Activated CD8-positive, alpha-beta memory T cell treated with anti-CD3 and anti-CD28 coated beads, Interleukin-2, amount 10 ng/mL, durations not matched to agents 7 days and 5 days (primary cell): ENCODE measurements around the gene SDK1. TPM values are rescaled to one million over a fixed set of nuclear protein-coding genes. Genes with fewer than 3 reads are reported as not detected.

Source experiments
- ATAC-seq: fragments of 150-1000 bp; cut with Tn5 transposase; one replicate; pipeline ENCODE4 v1.10.0; 2021; ENCODE audit warnings: moderate library complexity
- CTCF ChIA-PET: fragments of 350-600 bp; sonication (Branson Sonifier 250); formaldehyde crosslinking; loops from one replicate; lab custom pipeline; 2021; ENCODE audit warnings: antibody characterized with exemption; lab: Charles Lee
- DNase-seq: peaks from one replicate; pipeline ENCODE4 v3.0.0-alpha.2; 2020
- H3K27ac Mint-ChIP-seq: one replicate; pipeline ENCODE4 v1.8.0; 2021; ENCODE audit warnings: mild to moderate bottlenecking, mixed read lengths
- H3K27me3 Mint-ChIP-seq: one replicate; pipeline ENCODE4 v1.8.0; 2021; ENCODE audit warnings: mixed read lengths
- H3K36me3 Mint-ChIP-seq: one replicate; pipeline ENCODE4 v1.8.0; 2021; ENCODE audit warnings: mild to moderate bottlenecking, mixed read lengths
- H3K4me1 Mint-ChIP-seq: one replicate; pipeline ENCODE4 v1.8.0; 2021; ENCODE audit warnings: mixed read lengths
- H3K4me3 Mint-ChIP-seq: one replicate; pipeline ENCODE4 v1.8.0; 2021; ENCODE audit warnings: mild to moderate bottlenecking, moderate library complexity, mixed read lengths
- H3K9me3 Mint-ChIP-seq: one replicate; pipeline ENCODE4 v1.8.0; 2022; ENCODE audit warnings: low read depth, mixed read lengths
- total RNA-seq, 2 experiments: library from RNA; stranded (reverse); gene quantifications; one replicate each; pipeline ENCODE4 v1.2.3, GENCODE V29; 2021

Gene SDK1
- total RNA-seq, 2 experiments from 2014 or later, result 0.05 to 0.06 TPM

- no peak for ATAC-seq
- Mint-ChIP-seq H3K27me3 (no peaks in the 10 kb centered on the region), H3K4me1 (no peaks in the 10 kb centered on the region), H3K36me3 (no peaks in the 10 kb centered on the region), H3K9me3 (peaks cover 2% of the 10 kb centered on the region), H3K4me3 (no peak overlapping the region), H3K27ac (no peak overlapping the region)
- DNase-seq, result no peak
- CTCF ChIA-PET, result no interaction called here
Measured at GRCh38 chr7:4238861-4239260, 937.8 kb downstream of the SDK1 start.

GRCh38 chr7:4240042-4240441, 939.0 kb downstream of the SDK1 start:
- H3K27ac Mint-ChIP-seq, result no peak overlapping the region
- H3K36me3 Mint-ChIP-seq, result no peaks in the 10 kb centered on the region
- DNase-seq (no peak), ATAC-seq (no peak)
- H3K4me3 Mint-ChIP-seq, result no peak overlapping the region
- H3K9me3 Mint-ChIP-seq, result peaks cover 5% of the 10 kb centered on the region
- no peaks in the 10 kb centered on the region for H3K27me3 Mint-ChIP-seq
- H3K4me1 Mint-ChIP-seq, result no peaks in the 10 kb centered on the region
- CTCF ChIA-PET, result no interaction called here

- no peaks in the 10 kb centered on the region for H3K36me3 Mint-ChIP-seq
- H3K4me1 Mint-ChIP-seq, result no peaks in the 10 kb centered on the region
- peaks cover 7% of the 10 kb centered on the region for H3K9me3 Mint-ChIP-seq
- no peak overlapping the region for H3K4me3 Mint-ChIP-seq
- no peaks in the 10 kb centered on the region for H3K27me3 Mint-ChIP-seq
- CTCF ChIA-PET, result no interaction called here
- DNase-seq (no peak), ATAC-seq (no peak)
- no peak overlapping the region for H3K27ac Mint-ChIP-seq
Measured at GRCh38 chr7:4240520-4241303, 939.7 kb downstream of the SDK1 start.

- ATAC-seq (no peak), DNase-seq (no peak)
- Mint-ChIP-seq H3K27me3 (no peaks in the 10 kb centered on the region), H3K9me3 (peaks cover 7% of the 10 kb centered on the region), H3K4me3 (no peak overlapping the region), H3K27ac (no peak overlapping the region), H3K36me3 (no peaks in the 10 kb centered on the region), H3K4me1 (no peaks in the 10 kb centered on the region)
- CTCF ChIA-PET, result no interaction called here
Measured at GRCh38 chr7:4241304-4241612, 940.2 kb downstream of the SDK1 start.

- Mint-ChIP-seq H3K27ac (no peak overlapping the region), H3K4me3 (no peak overlapping the region), H3K27me3 (no peaks in the 10 kb centered on the region), H3K9me3 (peaks cover 7% of the 10 kb centered on the region), H3K4me1 (no peaks in the 10 kb centered on the region), H3K36me3 (no peaks in the 10 kb centered on the region)
- CTCF ChIA-PET, result no interaction called here
- ATAC-seq (no peak), DNase-seq (no peak)
Measured at GRCh38 chr7:4241791-4242190, 940.7 kb downstream of the SDK1 start.

- Mint-ChIP-seq H3K4me3 (no peak overlapping the region), H3K9me3 (peaks cover 7% of the 10 kb centered on the region), H3K27me3 (no peaks in the 10 kb centered on the region), H3K4me1 (no peaks in the 10 kb centered on the region), H3K36me3 (no peaks in the 10 kb centered on the region), H3K27ac (no peak overlapping the region)
- ATAC-seq (no peak), DNase-seq (no peak)
- CTCF ChIA-PET, result no interaction called here
Measured at GRCh38 chr7:4242706-4243105, 941.7 kb downstream of the SDK1 start.

GRCh38 chr7:4244041-4244440, 943.0 kb downstream of the SDK1 start:
- H3K4me1 Mint-ChIP-seq, result no peaks in the 10 kb centered on the region
- H3K36me3 Mint-ChIP-seq, result no peaks in the 10 kb centered on the region
- peaks cover 13% of the 10 kb centered on the region for H3K9me3 Mint-ChIP-seq
- no peak overlapping the region for H3K4me3 Mint-ChIP-seq
- CTCF ChIA-PET, result no interaction called here
- DNase-seq (no peak), ATAC-seq (no peak)
- H3K27ac Mint-ChIP-seq, result no peak overlapping the region
- H3K27me3 Mint-ChIP-seq, result no peaks in the 10 kb centered on the region

GRCh38 chr7:4244635-4245034, 943.6 kb downstream of the SDK1 start:
- no peaks in the 10 kb centered on the region for H3K36me3 Mint-ChIP-seq
- H3K9me3 Mint-ChIP-seq, result peaks cover 13% of the 10 kb centered on the region
- no peaks in the 10 kb centered on the region for H3K27me3 Mint-ChIP-seq
- H3K4me1 Mint-ChIP-seq, result no peaks in the 10 kb centered on the region
- DNase-seq, result no peak
- ATAC-seq, result no peak
- H3K4me3 Mint-ChIP-seq, result no peak overlapping the region
- H3K27ac Mint-ChIP-seq, result no peak overlapping the region
- CTCF ChIA-PET, result no interaction called here

- Mint-ChIP-seq H3K27me3 (no peaks in the 10 kb centered on the region), H3K4me1 (no peaks in the 10 kb centered on the region), H3K4me3 (no peak overlapping the region), H3K9me3 (peaks cover 13% of the 10 kb centered on the region), H3K27ac (no peak overlapping the region), H3K36me3 (no peaks in the 10 kb centered on the region)
- ATAC-seq, result no peak
- CTCF ChIA-PET, result no interaction called here
- no peak for DNase-seq
Measured at GRCh38 chr7:4245135-4245865, 944.2 kb downstream of the SDK1 start.

GRCh38 chr7:4245866-4246470, 944.9 kb downstream of the SDK1 start:
- DNase-seq (no peak), ATAC-seq (no peak)
- no peaks in the 10 kb centered on the region for H3K27me3 Mint-ChIP-seq
- H3K4me3 Mint-ChIP-seq, result no peak overlapping the region
- H3K4me1 Mint-ChIP-seq, result no peaks in the 10 kb centered on the region
- CTCF ChIA-PET, result no interaction called here
- H3K36me3 Mint-ChIP-seq, result no peaks in the 10 kb centered on the region
- peaks cover 14% of the 10 kb centered on the region for H3K9me3 Mint-ChIP-seq
- H3K27ac Mint-ChIP-seq, result no peak overlapping the region

- DNase-seq, result no peak
- H3K4me3 Mint-ChIP-seq, result no peak overlapping the region
- no peak for ATAC-seq
- no peaks in the 10 kb centered on the region for H3K4me1 Mint-ChIP-seq
- CTCF ChIA-PET, result no interaction called here
- no peaks in the 10 kb centered on the region for H3K36me3 Mint-ChIP-seq
- H3K27me3 Mint-ChIP-seq, result no peaks in the 10 kb centered on the region
- peaks cover 20% of the 10 kb centered on the region for H3K9me3 Mint-ChIP-seq
- no peak overlapping the region for H3K27ac Mint-ChIP-seq
Measured at GRCh38 chr7:4246536-4246935, 945.5 kb downstream of the SDK1 start.

GRCh38 chr7:4247106-4247876, 946.2 kb downstream of the SDK1 start:
- H3K27me3 Mint-ChIP-seq, result no peaks in the 10 kb centered on the region
- peaks cover 23% of the 10 kb centered on the region for H3K9me3 Mint-ChIP-seq
- CTCF ChIA-PET, result no interaction called here
- H3K4me3 Mint-ChIP-seq, result no peak overlapping the region
- no peaks in the 10 kb centered on the region for H3K4me1 Mint-ChIP-seq
- no peak overlapping the region for H3K27ac Mint-ChIP-seq
- ATAC-seq (no peak), DNase-seq (no peak)
- H3K36me3 Mint-ChIP-seq, result no peaks in the 10 kb centered on the region

GRCh38 chr7:4248295-4248694, 947.2 kb downstream of the SDK1 start:
- Mint-ChIP-seq H3K27ac (no peak overlapping the region), H3K27me3 (no peaks in the 10 kb centered on the region), H3K36me3 (no peaks in the 10 kb centered on the region), H3K4me1 (no peaks in the 10 kb centered on the region), H3K9me3 (peaks cover 22% of the 10 kb centered on the region), H3K4me3 (no peak overlapping the region)
- ATAC-seq, result no peak
- CTCF ChIA-PET, result no interaction called here
- no peak for DNase-seq
